ENCODE data around the gene VMP1. TPM values are rescaled to one million over a fixed set of nuclear protein-coding genes. Genes with fewer than 3 reads are reported as not detected.
"Not testable (repeated sequence)": the region's sequence is repeated elsewhere in the genome, so short reads cannot be mapped to it uniquely, and the experiment has no call there.

Gene VMP1
- total RNA-seq, 2 donors from 2014 or later: 344 to 725 TPM

DNA sequence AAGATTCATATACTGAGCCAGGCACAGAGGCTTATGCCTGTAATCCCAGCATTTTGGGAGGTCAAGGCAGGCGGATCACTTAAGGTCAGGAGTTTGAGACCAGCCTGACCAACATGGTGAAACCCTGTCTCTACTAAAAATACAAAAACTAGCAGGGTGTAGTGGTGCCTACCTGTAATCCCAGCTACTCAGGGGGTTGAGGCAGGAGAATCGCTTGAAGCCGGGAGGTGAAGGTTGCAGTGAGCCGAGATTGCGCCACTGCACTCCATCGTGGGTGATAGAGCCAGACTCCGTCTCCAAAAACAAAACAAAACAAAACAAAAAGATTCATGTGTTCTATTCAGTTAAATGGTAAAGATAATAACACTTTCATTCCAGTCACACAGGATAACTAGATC is 121.4 kb downstream of the VMP1 start:
- DNase-seq (ENCODE audit: low spot score in 2 of 2); H3K9me3 Mint-ChIP-seq: not testable (repeated sequence)
- Mint-ChIP-seq H3K36me3 (peaks cover 40 to 43% of the 10 kb centered on the region in 2 donors), H3K27ac (peak overlapping the region; percentile 98 to 100)
- ATAC-seq: peak; percentile 6 to 33

DNA sequence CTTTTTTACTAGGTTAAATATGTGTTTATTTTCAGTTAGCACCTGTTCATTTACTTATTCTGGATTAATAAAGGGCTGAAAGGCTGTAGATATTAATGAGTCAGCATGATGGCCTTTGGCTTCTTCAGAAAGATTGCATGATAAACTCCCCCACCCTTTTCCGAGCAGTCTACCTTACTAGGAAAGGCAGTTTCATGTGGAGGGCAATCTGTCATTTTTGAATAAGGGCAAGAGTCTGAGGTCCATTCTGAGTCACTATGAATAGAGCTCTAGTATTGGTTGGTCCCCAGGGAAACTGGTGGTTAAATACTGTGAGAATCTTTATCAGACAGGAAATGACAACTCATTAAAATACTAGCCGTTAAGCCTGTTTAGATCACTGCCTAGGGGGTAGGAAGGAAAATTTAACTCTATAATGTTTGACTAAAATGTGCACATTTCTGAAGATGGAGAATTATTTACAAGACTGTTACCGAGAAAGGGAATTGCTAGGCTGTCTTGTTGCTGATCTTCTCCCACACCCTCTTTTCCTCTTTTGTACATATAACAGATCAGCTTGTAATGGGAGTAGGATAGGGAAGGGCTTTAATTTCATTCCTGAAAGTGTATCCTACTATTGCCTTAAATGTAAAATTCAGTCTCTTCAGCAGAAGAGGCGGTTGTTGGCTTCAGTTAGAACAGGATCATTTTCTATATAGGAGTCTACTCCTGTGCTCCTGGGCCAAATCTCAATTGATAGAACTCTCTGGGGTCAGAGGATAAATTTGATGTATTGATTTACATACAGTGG is 122.0 kb downstream of the VMP1 start:
- DNase-seq (ENCODE audit: low spot score in 2 of 2) (no peak), ATAC-seq (peak; percentile 75 to 83)
- Mint-ChIP-seq H3K36me3 (peaks cover 40 to 43% of the 10 kb centered on the region in 2 donors), H3K9me3 (no peaks in the 10 kb centered on the region), H3K27ac (peak overlapping the region; percentile 98 to 100)

DNA sequence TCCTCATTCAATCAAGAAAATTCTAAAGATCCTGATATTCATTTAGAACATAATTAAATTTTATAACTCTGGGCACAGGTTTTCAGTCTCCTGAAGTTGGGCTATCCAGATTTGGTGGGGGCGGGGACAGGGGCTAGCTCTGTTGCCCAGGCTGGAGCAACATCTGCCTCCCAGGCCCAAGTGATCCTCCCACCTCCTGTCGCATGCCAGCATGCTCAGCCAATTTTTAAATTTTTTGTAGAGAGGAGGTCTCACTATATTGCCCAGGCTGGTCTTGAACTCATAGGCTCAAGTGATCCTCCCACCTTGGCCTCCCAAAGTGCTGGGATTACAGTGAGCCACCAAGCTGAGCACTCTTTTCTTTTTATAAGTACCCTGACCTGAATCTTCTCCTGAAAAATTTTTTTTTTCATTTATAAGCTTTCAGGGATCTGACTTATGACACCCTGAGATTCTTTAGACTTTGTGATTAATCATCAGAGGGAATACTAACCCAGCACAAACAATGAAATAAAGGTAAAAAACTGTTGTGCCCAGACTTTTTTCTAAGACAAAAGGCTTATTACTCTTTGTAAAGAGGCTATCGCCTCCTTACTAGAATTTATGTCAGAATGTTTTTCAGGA is 122.7 kb downstream of the VMP1 start:
- no peaks in the 10 kb centered on the region for H3K9me3 Mint-ChIP-seq
- peak overlapping the region; percentile 98 to 100 for H3K27ac Mint-ChIP-seq
- ATAC-seq (no peak), DNase-seq (ENCODE audit: low spot score in 2 of 2) (no peak)
- H3K36me3 Mint-ChIP-seq: peaks cover 40 to 43% of the 10 kb centered on the region in 2 donors

- DNase-seq (ENCODE audit: low spot score in 2 of 2) (no peak), ATAC-seq (no peak)
- Mint-ChIP-seq H3K27ac (peak overlapping the region; percentile 98 to 100), H3K9me3 (no peaks in the 10 kb centered on the region), H3K36me3 (peaks cover 33 to 35% of the 10 kb centered on the region in 2 donors)
Observed at GRCh38 chr17:59830846-59831486, 123.5 kb downstream of the VMP1 start.

DNA sequence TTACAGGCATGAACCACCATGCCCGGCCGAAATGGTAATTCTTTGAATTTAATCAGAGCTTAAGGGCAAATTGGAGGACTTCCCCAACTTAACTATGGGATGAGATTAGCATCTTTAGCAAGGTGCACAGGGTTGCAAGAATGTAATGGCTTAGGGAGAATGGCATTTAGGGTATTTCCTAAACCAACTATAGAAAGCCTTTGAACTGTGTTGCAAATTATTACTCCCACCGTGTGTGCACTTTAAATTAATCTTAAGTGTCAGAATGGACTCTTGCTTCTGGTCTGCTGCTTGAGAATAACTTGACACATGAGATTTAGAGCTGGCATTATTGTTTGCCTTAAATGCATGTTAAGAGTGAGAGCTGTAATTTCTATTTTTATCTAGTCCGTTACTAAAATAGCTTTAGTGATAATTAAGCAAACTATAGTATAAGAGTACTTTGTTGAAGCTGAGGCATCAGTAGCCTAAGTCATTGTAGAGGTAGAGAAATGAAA is 125.5 kb downstream of the VMP1 start:
- Mint-ChIP-seq H3K36me3 (peaks cover 27 to 31% of the 10 kb centered on the region in 2 donors), H3K27ac (peak overlapping the region; percentile 98 to 100), H3K9me3 (no peaks in the 10 kb centered on the region)
- ATAC-seq (no peak), DNase-seq (ENCODE audit: low spot score in 2 of 2) (peak in 1 of 2 donors; percentile 56)

DNA sequence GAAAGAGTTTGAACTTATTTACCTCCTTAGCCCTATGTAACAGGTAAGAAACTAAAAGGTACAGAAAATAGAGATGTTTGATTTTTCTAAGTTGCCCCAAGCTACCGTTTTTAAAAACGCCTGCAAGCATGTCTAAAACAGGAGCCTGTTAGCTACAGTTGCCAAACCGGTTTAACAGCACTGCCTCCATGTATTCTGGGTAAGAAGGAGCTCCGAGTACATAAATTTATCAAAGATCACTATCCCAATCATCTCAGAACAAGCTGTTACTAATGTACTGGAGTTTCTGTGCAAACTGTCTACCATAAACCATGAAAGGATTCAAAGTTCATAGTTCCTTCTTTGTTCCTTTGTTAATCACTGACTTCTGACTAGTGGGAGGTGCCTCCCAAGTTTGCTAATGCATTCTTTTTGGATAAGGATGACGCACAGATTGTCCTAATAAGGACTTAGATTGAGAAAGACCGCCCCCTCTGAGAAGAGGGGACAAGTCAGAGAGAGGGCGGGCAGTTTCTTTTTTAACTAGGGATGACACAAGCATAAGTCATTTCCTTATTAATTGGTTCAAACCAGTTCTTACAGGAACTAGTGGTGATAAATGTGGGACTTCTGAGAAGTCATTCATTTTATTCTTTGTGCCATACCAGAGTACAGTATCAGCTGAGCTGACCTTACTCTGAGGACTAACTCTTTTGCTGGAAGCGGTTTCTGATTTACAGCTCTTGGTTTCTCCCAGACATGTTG is 130.0 kb downstream of the VMP1 start:
- DNase-seq (ENCODE audit: low spot score in 2 of 2) (peak; percentile 73 to 76), ATAC-seq (peak; percentile 80 to 84)
- Mint-ChIP-seq H3K9me3 (no peaks in the 10 kb centered on the region), H3K27ac (peak overlapping the region; percentile 100), H3K36me3 (peaks cover 55 to 67% of the 10 kb centered on the region in 2 donors)

DNA sequence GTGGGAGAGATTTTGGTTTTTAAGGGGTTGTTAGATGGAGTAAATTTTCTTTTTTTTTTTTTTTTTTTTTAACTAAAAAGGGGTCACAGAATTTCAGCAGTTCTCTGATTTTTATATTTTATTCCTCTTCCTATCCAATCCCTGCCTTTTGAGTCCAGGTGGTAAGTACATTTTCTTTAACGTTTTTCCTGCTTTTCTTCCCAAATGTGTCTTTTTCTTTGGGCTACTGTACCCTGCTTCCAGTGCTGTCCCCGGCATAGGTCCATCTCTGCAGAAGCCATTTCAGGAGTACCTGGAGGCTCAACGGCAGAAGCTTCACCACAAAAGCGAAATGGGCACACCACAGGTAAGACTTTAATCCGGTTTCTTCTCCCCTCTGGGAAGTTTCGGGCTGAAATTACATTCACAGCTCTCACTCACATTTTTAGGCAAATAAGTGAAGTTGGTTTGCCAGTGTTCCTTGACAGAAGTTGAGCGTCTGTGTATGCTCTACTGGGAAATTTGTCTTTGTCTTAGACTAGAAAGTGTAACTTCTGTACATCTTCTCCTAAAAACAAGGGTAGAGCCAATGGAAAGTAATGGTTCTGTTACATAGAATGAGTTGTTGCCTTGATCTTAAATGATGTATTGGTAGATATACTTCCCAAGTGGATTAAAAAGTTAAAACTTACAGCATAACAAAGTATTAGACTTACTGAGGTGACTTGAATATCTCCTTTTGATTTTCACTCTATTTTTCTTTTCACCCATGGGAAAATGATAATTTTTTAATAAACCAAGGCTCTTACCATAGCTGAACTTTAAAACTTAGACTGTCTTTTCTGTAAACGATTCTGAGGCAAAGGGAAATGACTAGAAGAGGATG is 130.8 kb downstream of the VMP1 start:
- H3K27ac Mint-ChIP-seq: peak overlapping the region; percentile 100
- no peak for DNase-seq (ENCODE audit: low spot score in 2 of 2)
- H3K36me3 Mint-ChIP-seq: peaks cover 59 to 62% of the 10 kb centered on the region in 2 donors
- ATAC-seq: no peak
- H3K9me3 Mint-ChIP-seq: no peaks in the 10 kb centered on the region

GRCh38 chr17:59839651-59840328 is 132.3 kb downstream of the VMP1 start:
- Mint-ChIP-seq H3K27ac (peak overlapping the region; percentile 100), H3K36me3 (peaks cover 56 to 61% of the 10 kb centered on the region in 2 donors), H3K9me3 (no peaks in the 10 kb centered on the region)
- no peak for ATAC-seq
- no peak for DNase-seq (ENCODE audit: low spot score in 2 of 2)

- H3K27ac Mint-ChIP-seq: peak overlapping the region; percentile 100
- DNase-seq (ENCODE audit: low spot score in 2 of 2) (no peak), ATAC-seq (no peak)
- H3K36me3 Mint-ChIP-seq: peaks cover 56 to 63% of the 10 kb centered on the region in 2 donors
- no peaks in the 10 kb centered on the region for H3K9me3 Mint-ChIP-seq
Observed at GRCh38 chr17:59840329-59841090, 133.1 kb downstream of the VMP1 start.

- H3K9me3 Mint-ChIP-seq; DNase-seq (ENCODE audit: low spot score in 2 of 2); ATAC-seq: not testable (repeated sequence)
- H3K27ac Mint-ChIP-seq: peak overlapping the region; percentile 100
- peaks cover 54 to 65% of the 10 kb centered on the region in 2 donors for H3K36me3 Mint-ChIP-seq
Observed at GRCh38 chr17:59841091-59841881, 133.8 kb downstream of the VMP1 start.

- ATAC-seq; DNase-seq (ENCODE audit: low spot score in 2 of 2); H3K9me3 Mint-ChIP-seq: not testable (repeated sequence)
- H3K27ac Mint-ChIP-seq: peak overlapping the region; percentile 100
- H3K36me3 Mint-ChIP-seq: peaks cover 49 to 61% of the 10 kb centered on the region in 2 donors
Observed at GRCh38 chr17:59841882-59842263, 134.4 kb downstream of the VMP1 start.

DNA sequence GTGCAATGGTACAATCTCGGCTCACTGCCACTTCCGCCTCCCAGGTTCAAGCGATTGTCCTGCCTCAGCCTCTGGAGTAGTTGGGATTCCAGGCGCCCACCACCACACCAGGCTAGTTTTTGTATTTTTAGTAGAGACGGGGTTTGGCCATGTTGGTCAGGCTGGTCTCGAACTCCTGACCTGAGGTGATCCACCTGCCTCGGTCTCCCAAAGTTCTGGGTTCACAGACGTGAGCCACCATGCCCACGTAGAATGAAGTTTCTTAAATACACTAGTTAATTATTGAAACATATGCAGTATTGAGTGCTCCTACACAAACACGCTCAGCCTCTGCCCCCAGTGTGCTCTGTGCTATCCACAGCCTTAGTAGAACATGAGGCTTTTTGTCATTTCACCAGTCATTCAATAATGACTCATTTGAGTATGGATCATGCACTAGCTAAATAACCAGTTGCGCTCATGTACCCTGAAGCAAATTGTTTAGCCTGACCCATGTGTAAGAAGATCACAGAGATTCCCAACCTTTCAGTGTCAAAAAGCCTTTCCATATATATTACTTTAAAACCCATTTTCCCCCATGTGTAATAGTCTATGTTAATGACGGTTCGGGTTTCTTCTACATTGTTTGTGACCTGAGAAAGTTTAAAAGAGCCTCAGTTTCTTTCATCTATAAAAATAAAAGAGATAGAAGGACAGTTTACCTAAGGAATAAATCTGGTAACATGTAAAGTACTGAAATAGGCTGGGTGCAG is 135.6 kb downstream of the VMP1 start:
- peak overlapping the region; percentile 100 for H3K27ac Mint-ChIP-seq
- no peaks in the 10 kb centered on the region for H3K9me3 Mint-ChIP-seq
- DNase-seq (ENCODE audit: low spot score in 2 of 2): peak in 1 of 2 donors; percentile 86
- H3K36me3 Mint-ChIP-seq: peaks cover 51 to 53% of the 10 kb centered on the region in 2 donors
- ATAC-seq: peak; percentile 63 to 68

- Mint-ChIP-seq H3K9me3 (no peaks in the 10 kb centered on the region), H3K27ac (peak overlapping the region; percentile 96 to 100), H3K36me3 (peaks cover 33 to 44% of the 10 kb centered on the region in 2 donors)
- ATAC-seq: no peak
- DNase-seq (ENCODE audit: low spot score in 2 of 2): no peak
Observed at GRCh38 chr17:59844884-59845594, 137.6 kb downstream of the VMP1 start.
